IPS DF 4.7 (cell line): Measurements from ENCODE around the gene CAMKK2.
"Not testable (repeated sequence)": the region's sequence is repeated elsewhere in the genome, so short reads cannot be mapped to it uniquely, and the experiment has no call there.

Experiments used
- DNase-seq: peaks from one replicate; pipeline ENCODE4 v3.0.0-alpha.2; 2013; ENCODE audit warnings: low spot score; ENCODE audit errors: extremely low read depth

The CAMKK2 gene

DNA sequence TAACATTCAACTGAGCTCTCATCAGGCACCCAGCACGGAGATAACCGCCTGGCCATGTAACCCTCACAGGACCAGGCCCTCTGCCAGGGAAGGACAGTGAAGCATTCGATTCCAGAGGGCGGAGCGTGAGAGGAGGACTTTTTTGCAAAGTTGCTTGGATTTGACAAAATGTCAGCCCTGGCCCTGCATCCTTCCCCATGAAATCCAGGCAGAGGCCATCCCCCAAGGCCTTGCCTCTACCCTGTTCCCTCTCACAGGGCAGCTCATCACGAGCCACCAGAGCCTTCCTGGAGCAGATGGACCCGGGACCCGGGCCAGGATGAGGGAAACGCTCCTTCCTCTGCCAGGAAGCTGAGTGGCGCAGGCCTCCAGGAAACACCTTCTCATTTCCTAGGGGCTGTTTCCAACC lies 17.0 kb downstream of the CAMKK2 start:
- DNase-seq: no peak

DNA sequence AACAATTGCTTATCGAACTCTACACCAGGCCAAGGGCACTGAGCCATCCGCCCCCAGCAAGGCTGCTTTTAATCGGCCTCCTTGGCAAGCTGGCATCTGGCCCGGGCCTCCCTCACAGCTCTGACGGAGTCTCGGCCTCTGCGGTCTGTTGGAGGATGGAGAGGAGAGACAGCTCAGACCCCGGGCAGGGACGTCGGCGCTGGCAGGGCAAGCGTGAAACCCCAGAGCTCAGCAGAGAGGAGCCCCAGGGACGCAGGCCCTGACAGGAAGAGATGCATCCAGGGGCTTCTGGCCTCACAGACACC lies 17.5 kb downstream of the CAMKK2 start:
- DNase-seq: no peak

DNA sequence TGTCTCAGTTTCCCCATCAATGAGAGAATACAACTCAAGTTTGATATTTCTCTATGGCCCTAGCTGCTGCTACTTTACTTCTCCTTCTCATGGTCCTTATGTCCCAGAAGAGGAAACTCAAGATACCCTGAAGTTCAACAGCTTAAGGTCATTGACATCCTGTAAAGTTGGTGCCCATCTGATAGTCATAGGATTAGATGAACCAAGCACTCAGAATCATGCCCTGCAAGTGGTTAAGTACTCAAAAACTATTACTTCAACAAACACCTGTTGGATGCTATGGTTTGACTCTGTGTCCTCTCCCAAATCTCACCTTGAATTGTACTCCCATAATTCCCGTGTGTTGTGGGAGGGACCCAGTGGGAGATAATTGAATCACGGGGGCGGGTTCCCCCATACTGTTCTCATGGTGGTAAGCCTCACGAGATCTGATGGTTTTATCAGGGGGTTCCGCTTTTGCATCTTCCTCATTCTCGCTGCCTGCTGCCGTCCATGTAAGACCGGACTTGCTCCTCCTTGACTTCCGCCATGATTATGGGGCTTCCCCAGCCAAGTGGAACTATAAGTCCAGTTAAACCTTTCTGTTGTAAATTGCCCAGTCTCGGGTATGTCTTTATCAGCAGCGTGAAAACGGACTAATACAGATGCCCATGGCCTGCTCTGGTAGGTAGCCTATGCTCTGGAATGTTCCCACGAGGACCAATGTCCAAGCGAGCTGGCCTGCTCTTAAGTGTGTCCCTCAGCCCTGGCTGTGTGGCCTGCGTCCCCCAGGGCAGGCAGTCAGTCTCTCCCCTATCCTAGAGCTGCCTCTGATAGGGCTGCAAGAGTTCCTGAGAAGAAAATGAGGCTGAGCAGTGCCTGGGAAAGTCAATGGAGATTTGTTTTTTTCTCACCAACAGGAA lies 18.1 kb downstream of the CAMKK2 start:
- DNase-seq: no peak

DNA sequence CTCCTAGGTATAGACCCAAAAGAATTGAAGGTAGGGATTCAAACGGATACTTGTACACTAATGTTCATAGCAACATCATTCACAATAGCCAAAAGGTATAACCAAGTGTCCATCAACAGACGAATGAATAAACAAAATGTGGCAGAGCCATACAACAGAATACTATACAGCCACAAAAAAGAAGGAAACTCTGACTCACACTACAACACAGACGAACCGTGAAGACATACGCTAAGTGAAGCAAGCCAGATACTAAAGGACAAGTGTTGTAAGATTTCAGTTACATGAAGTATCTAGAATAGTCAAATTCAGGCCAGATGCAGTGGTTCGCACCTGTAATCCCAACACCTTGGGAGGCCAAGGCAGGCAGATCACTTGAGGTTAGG lies 19.1 kb downstream of the CAMKK2 start:
- no peak for DNase-seq

DNA sequence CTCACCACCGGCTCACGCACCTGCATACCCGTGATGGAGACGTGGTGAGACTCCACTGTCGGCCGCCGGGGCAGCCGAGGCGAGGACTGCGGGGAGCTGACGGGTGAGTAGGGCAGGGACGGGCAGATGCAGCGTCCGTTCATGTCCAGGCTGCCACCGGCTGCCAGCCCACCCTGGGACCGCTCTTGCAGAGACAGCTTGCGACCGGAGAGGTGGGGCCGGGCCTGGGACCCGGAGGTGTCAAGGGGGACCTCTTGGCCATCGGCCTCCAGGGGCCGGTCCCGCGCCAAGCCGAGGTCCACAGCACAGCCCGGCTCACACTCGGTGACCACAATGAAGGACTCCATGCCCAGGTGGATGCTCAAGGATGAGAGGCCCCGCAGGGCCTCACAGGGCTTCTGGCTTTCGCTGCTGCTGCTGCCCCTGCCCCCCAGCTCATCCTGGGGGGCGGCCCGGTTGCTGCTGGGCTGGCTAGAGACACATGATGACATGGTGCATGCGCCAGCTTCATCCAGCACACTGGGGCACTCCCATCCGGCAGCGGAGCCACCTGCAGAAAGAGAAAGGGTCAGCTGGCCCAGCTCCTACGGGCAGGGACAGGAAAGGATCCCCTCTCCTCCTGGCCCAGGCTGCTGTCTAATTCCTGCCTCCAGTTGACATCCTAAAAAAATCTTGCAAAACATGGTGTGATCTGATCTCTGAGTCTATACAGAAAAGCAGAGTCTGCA lies 22.3 kb downstream of the CAMKK2 start:
- DNase-seq: no peak

DNA sequence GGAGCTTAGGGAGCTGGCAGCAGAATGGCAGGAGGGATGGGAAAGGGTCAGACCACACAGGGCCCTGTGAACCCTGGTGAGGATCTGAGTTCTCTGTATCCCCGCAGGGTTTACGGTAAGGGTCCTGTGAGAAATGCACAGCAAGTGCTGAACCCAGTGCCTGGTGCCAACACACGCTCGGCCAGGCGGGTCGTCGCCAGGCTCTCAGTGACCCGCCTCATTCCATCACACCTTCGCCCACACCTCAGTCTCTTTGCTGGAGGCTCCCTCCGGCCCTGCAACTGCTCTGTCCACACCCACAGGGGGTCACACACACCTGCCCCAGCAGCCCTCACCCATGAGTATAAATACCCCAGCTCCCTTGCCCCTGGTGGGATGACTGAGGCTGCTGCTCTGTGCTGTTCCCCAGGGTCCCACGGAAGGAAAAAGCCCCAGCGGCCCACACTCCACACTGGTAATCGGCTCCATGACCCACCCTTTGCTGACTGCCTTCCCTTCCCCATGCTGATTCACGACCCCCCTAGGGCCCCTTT lies 23.1 kb downstream of the CAMKK2 start:
- DNase-seq: no peak

DNA sequence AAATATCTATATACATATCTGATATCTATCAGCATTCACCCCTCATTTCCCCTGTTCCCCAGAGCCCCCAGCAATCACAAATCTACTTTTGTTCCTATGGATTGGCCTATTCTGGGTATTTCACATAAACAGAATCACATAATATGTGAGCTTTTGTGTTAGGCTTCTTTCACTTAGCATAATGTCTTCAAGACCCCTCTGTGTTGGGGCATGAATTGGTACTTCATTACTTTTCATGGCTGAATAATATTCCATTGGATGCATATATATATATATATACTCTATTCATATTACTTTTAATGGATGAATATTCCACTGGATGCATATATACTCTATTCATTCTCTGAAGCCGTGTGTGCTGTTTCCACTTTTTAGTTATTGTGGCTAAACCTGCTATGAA lies 28.7 kb downstream of the CAMKK2 start:
- no peak for DNase-seq

DNA sequence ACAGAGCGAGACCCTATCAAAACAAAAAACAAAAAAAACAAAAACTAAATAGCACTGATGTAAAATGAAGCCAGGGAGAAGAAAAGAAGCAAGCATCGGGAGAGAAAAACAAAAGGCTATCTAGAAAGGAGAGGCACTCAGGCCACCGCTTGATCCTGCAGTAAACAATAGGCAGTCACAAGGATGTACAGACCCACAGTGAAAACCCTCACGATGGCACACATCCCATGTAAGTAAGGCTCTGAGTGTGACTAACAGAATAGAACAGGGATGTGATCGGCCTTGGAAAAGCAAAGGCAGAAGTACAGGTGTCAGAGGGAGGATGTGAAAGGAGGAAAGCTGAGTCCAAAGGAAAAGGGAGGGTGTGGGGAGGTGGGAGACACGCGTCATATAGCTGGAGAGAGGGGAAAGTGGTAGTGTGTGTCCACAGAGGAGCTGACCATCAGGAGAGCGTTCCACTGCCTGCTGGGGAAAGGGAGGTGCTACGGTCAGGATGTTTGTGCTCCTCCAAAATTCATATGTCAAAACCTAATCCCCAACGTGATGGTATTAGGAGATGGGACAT lies 31.5 kb downstream of the CAMKK2 start:
- no peak for DNase-seq

DNA sequence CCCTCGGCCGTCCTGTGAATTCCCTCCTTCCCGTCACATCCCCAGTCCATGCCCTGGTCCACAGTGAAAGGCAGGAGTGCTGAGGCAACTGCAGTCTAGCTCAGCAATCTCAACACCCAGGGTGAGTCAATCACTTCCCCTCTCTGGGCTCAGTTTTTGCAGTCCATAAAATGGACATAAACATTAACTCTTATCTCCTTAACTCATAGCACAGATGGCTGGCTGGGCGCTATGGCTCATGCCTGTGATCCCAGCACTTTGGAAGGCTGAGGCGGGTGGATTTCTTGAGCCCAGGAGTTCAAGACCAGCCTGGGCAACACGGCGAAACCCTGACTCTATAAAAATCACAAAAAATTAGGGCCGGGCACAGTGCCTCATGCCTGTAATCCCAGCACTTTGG lies 32.4 kb downstream of the CAMKK2 start:
- no peak for DNase-seq

DNA sequence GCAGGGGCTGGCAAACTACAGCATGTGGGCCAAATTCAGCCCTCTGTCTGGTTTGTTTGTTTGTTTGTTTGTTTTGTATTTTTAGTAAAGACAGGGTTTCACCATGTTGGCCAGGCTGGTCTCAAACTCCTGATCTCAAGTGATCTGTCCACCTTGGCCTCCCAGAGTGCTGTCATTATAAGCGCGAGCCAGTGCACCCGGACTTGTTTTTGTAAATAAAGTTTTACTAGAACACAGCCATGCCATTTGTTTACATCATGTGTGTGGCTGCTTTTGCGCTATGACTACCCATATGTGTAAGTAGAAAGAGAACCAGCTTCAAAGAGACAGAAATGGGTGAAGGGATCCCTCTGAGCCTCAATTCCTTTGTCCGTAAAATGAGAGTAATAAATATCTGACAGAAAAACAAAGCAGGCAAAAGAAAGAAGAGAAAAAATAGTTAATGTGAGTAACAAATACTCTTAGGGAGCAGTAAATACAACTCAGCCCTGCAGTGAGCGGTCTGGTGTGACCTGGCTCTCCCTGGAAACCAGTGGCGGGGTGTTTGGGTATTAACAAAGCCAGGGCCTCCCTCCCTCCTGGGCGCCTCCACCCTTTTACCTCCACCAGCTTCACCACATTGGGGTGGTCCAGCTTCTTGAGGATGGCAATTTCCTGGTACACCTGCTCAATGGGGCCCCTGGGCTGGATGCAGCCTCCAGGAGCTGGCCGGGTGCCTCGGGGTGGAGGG lies 33.1 kb downstream of the CAMKK2 start:
- no peak for DNase-seq

DNA sequence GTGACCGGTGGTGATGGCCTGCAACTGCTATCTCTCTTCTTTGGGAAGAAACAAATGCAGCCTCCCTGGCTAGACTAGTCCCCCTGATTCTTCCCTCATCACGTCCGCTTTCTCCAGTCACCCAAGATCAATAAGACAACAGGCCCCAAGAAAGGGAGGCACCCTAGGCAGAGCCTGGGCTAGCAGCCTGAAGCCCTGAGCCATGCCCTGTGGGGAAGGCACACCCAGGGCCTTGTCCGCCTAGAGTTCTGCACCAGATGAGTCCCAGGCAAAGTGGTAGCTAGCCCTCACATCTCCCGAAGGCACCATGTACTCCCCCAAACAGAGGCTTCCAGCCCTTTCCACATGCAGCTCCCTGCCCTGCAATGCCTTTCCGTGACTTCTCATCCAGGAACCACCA lies 35.1 kb downstream of the CAMKK2 start:
- no peak for DNase-seq

DNA sequence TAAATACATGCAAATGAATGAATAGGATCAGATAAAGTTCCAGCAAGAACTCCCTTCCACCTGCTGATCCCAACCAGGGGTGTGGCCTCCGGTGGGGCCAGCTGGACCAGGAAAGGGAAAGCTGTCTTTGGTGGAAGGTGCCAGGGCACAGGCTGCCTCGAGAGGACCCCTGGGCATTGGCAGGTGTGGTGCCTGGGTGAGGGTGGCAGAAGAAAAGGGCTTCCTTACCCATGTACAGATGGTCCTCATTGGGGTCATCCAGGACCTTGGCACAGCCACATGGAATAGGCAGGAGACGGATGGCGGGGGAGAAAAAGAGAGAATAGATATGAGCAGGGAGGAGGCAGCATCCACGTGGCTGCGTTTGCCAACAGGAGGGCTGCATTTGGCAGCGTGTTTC lies 36.4 kb downstream of the CAMKK2 start:
- DNase-seq: no peak

DNA sequence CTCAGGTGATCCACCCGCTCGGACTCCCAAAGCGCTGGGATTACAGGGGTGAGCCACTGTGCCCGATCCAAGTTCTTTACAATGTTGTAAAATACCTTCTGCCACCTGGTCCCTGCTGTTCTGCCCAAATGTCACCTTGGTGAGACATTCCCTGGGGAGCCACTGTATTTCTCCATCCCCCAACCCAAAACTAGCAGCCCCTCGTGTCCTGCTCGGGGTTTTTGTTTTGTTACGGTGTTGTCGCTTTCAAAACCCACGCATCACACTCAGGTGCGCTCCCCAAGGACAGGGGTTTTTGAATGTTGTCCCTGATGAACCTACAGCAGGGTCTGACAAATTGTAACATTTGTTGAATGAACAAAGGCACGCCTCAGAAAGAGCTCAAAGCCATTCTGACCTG lies 37.4 kb downstream of the CAMKK2 start:
- DNase-seq: no peak

DNA sequence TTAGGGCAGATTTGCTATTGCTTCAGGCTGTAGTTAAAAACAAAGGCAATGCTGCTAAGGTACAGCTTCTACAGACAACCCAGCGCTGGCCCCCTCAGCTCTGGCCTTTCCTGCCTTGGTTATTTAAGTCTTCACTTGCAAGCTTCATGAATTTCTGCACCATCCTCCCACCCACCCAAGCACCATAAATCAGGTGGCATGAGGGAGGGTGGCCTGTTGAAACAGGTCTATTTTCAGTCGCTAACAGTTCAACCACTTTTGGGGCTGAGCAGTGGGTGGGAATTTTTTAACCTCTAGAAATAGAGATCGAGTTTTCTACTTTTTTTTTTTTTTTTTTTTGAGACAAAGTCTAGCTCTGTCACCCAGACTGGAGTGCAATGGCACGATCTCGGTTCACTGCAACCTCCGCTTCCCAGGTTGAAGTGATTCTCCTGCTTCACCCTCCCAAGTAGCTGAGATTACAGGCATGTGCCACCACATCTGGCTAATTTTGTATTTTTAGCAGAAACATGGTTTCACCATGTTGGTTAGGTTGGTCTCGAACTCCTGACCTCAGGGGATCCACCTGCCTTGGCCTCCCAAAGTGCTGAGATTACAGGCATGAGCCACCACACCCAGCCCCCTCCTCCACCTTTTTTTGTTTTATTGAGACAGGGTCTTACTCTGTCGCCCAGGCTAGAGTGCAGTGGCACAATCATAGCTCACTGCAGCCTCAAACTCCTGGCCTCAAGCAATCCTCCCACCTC lies 38.6 kb downstream of the CAMKK2 start:
- DNase-seq: not testable (repeated sequence)

DNA sequence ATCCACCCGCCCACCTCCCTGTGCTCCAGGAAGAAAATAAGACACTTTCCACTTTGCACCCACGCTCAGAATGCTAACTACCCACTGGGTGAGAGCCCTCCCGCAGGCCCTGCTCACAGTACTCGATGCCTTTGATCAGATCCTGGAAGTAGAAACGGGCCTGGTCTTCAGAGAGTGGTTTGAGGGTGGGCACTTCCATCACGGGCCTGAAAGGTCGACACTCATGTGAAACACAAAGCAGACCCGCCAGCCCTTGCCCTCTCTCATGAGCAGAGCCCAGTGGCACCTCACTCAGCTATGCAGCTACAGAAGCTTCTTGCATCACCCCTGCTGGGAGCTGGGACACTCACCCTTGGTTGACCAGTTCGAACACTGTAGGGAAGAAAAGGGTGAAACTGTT lies 41.1 kb downstream of the CAMKK2 start:
- no peak for DNase-seq

DNA sequence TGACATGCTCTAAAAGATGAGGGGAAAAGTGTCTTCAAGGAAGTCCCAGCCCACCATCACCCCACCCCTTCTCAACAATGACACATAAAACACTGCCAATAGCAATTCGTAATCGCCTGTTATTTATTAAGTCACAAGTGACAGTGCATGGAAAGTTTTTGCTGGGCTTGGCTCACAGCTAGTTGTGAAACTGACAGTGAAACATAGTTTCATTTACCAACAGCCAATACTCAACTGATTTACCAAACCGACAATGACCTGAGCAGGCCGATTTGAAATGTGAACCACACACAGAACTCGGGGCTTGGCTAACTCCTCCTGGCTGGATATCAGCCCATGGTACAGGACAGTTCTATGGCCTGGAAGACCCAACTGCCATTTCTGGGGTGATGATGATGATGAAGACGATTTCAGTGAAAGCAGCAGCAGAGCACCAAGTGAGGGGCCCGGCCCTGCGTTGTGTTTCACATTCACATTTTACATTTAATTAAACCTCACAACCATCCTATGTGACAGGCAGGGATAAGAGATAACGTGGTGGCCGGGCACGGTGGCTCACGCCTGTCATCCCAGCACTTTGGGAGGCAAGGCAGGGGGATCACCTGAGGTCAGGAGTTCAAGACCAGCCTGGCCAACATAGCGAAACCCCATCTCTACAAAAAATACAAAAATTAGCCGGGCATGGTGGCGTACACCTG lies 42.7 kb downstream of the CAMKK2 start:
- DNase-seq: no peak

DNA sequence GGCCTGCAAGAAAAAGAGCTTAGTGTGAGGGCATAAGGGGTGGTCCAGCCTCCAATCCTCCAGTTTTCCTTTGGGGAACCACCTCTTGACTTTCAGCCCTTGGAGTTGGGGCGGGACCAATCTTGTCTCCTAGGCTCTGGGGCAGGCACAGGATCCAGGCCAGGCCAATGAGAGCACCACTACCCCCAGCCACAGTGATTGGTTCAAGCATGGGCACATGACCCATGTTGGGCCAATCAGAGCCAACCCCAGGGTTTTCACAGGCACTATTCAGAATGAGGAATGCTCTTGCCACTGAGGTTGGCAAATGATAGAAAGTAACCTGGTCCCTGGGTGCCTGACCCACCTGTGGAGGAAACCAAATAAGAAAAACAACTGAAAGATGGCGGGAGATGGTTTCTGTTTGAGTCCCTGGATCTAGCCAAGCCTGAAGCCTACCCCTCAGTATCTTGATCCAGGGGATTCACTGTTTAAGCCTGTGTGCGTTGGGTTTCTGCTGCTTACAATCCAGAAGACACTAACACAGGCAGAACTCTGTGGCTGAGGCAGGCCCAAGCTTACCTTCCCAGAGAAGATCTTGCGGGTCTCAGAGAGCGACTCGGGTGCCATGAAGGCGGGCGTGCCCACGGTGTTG lies 43.7 kb downstream of the CAMKK2 start:
- DNase-seq: no peak

DNA sequence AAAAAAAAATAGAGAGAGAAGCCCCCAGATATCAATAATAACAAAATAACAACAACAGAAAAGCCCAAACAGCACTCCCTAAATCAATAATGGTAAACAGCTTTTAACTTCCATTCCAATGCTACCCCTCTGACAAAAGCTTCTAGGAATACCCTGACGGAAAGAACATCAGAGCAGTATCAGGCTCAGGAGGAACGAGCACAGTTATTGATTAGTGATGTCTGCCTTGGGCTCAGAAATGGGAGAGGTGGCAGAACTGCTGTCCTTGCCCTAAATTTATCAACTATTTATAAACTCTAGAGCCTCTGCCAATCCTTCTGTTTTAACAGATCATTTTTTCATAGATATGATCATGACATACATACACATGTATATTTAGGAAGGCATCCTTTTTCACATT lies 44.7 kb downstream of the CAMKK2 start:
- DNase-seq: no peak

DNA sequence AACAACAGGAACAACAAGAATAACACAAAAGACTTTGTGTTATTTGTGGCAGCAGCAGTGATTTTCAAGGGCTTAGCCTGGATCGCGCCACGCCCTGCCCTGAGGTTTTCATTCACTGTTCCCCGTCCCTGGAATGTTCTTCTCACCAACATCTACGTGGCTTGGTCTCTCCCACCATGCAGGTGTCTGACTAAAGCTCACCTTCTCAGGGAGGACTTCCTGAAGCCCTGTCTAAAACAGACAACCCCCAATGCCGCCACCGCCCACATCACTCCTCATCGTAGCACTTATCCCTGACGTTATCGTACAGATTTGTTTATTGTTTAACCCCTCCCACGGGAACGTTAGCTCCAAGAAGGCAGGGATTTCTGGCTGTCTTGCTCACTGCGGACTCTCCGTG lies 46.1 kb downstream of the CAMKK2 start:
- no peak for DNase-seq

DNA sequence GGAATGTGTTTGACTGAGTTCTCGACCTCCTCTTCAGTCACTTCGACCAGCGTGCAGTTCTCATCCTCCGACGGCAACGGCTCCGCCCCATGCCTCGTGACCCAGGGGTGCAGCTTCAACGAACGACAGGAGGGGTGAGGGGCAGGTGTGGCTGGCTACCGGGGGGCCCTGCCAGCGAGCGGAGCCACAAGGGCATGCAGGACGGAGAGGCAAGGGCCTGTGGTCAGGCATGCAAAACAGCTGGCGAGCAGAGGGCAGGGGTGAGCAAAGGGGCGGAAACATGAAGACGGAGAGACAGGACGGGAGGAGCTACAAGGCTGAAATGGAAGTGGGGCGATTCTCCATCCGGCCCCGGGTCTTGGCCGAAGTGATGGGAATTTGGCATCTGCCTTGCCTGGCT lies 47.9 kb downstream of the CAMKK2 start:
- DNase-seq: no peak
